IMR-90 (cell line): ENCODE measurements around the gene ADAMTS20.

Experiments used
- CEBPB ChIP-seq: IDR thresholded peaks from 2 replicates; pipeline ENCODE4 v1.6.1; 2012; ENCODE audit warnings: low read depth, low read length, improper control_type of control experiment
- FOS ChIP-seq: fragments of 150-350 bp; IDR thresholded peaks from 2 replicates; pipeline ENCODE4 v1.6.1; 2016; ENCODE audit warnings: low read depth, low read length
- MAZ ChIP-seq: IDR thresholded peaks from 2 replicates; pipeline ENCODE4 v1.6.1; 2012; ENCODE audit warnings: low read depth, mild to moderate bottlenecking, low read length, improper control_type of control experiment, moderate library complexity, borderline replicate concordance
- POLR2A ChIP-seq: IDR thresholded peaks from 2 replicates; pipeline ENCODE4 v1.6.1; 2012; ENCODE audit warnings: mild to moderate bottlenecking, low read depth, low read length
- RAD21 ChIP-seq: IDR thresholded peaks from 2 replicates; pipeline ENCODE4 v1.6.1; 2012; ENCODE audit warnings: low read length, improper control_type of control experiment
- RCOR1 ChIP-seq: IDR thresholded peaks from 2 replicates; pipeline ENCODE4 v1.6.1; 2012; ENCODE audit warnings: mild to moderate bottlenecking, low read length, improper control_type of control experiment; ENCODE audit not compliant: insufficient replicate concordance
- TF ChIP-seq, protein P1 (sequence below): conservative IDR thresholded peaks from 2 replicates; pipeline ENCODE4 v1.5.1; 2012; ENCODE audit warnings: mild to moderate bottlenecking, low read depth, low read length, improper control_type of control experiment

DNA sequence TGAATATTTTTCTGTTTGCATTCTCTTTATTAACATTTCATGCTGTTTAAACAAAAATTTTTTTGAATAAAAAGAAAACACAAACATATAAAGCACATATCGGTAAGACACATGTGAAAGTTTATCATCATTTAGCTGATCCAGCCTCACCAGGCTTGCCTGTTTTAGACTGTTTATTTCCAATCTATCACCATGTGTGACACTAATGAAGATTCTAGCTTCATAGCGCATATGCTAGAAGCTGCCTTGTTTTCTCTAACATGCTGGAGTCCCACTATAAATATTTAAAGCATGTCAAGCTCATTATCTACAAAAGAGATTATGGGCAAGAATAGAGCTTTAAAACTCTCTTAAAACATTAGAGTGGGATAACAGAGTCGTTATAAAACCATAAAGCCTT, 25.4 kb upstream of the ADAMTS20 start:
- TF ChIP-seq, protein P1, sequence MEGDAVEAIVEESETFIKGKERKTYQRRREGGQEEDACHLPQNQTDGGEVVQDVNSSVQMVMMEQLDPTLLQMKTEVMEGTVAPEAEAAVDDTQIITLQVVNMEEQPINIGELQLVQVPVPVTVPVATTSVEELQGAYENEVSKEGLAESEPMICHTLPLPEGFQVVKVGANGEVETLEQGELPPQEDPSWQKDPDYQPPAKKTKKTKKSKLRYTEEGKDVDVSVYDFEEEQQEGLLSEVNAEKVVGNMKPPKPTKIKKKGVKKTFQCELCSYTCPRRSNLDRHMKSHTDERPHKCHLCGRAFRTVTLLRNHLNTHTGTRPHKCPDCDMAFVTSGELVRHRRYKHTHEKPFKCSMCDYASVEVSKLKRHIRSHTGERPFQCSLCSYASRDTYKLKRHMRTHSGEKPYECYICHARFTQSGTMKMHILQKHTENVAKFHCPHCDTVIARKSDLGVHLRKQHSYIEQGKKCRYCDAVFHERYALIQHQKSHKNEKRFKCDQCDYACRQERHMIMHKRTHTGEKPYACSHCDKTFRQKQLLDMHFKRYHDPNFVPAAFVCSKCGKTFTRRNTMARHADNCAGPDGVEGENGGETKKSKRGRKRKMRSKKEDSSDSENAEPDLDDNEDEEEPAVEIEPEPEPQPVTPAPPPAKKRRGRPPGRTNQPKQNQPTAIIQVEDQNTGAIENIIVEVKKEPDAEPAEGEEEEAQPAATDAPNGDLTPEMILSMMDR: no peak
- TF ChIP-seq RAD21 (no peak), POLR2A (no peak), FOS (no peak), CEBPB (no peak), RCOR1 (no peak), MAZ (no peak)
